Measurements from ENCODE around the gene NDFIP2.

Gene NDFIP2

GRCh38 chr13:79480954-79481684 is at the start of gene NDFIP2:
TSS of gene NDFIP2 (plus strand) at chr13:79481155. CDS start at chr13:79481204, 49 bp downstream.
- no peak for FAIRE-seq

- no peak for FAIRE-seq
Observed at GRCh38 chr13:79432086-79432485, 48.9 kb upstream of the NDFIP2 start.

- FAIRE-seq, result no peak
Observed at GRCh38 chr13:79432992-79433391, 48.0 kb upstream of the NDFIP2 start.

GRCh38 chr13:79434556-79434955 is 46.4 kb upstream of the NDFIP2 start:
- FAIRE-seq, result no peak

- FAIRE-seq, result peak; percentile 24
Observed at GRCh38 chr13:79435561-79435990, 45.4 kb upstream of the NDFIP2 start.

GRCh38 chr13:79439275-79439674 is 41.7 kb upstream of the NDFIP2 start:
- FAIRE-seq, result no peak

- FAIRE-seq, result no peak
Observed at GRCh38 chr13:79440958-79441528, 39.9 kb upstream of the NDFIP2 start.

- no peak for FAIRE-seq
Observed at GRCh38 chr13:79442221-79442620, 38.7 kb upstream of the NDFIP2 start.

GRCh38 chr13:79442706-79443105 is 38.2 kb upstream of the NDFIP2 start:
- no peak for FAIRE-seq

GRCh38 chr13:79445968-79446645 is 34.8 kb upstream of the NDFIP2 start:
- no peak for FAIRE-seq

- FAIRE-seq, result no peak
Observed at GRCh38 chr13:79447141-79447540, 33.8 kb upstream of the NDFIP2 start.

- no peak for FAIRE-seq
Observed at GRCh38 chr13:79447741-79448140, 33.2 kb upstream of the NDFIP2 start.

GRCh38 chr13:79448413-79448812 is 32.5 kb upstream of the NDFIP2 start:
- FAIRE-seq, result no peak

GRCh38 chr13:79450110-79450509 is 30.8 kb upstream of the NDFIP2 start:
- FAIRE-seq, result no peak

GRCh38 chr13:79451500-79451962 is 29.4 kb upstream of the NDFIP2 start:
- FAIRE-seq, result no peak

GRCh38 chr13:79452239-79452913 is 28.6 kb upstream of the NDFIP2 start:
- FAIRE-seq, result no peak

- no peak for FAIRE-seq
Observed at GRCh38 chr13:79455331-79455730, 25.6 kb upstream of the NDFIP2 start.

- FAIRE-seq, result no peak
Observed at GRCh38 chr13:79456051-79456450, 24.9 kb upstream of the NDFIP2 start.

- no peak for FAIRE-seq
Observed at GRCh38 chr13:79456656-79457365, 24.1 kb upstream of the NDFIP2 start.

GRCh38 chr13:79457390-79457789 is 23.6 kb upstream of the NDFIP2 start:
- FAIRE-seq, result no peak

GRCh38 chr13:79457948-79458347 is 23.0 kb upstream of the NDFIP2 start:
- no peak for FAIRE-seq

- FAIRE-seq, result no peak
Observed at GRCh38 chr13:79458436-79458835, 22.5 kb upstream of the NDFIP2 start.

GRCh38 chr13:79459906-79460305 is 21.0 kb upstream of the NDFIP2 start:
- FAIRE-seq, result no peak

Measured in islet of Langerhans (tissue), 1 donor.